ENCODE data around the gene TOX3.

The TOX3 gene

GRCh38 chr16:52501746-52502145, 45.2 kb downstream of the TOX3 start:
- no peak overlapping the region for H3K4me3 ChIP-seq (ENCODE audit: low read depth, low read length)
- ChIA-PET POLR2A (no interaction called here), CTCF (no interaction called here)
- TF ChIP-seq CTCF (IDR thresholded peaks at IDR 0.05; ENCODE audit: insufficient read depth, low read length, missing control alignments): no peak
- no peak for DNase-seq (ENCODE audit: low read depth, low spot score)

- ChIA-PET POLR2A (no interaction called here), CTCF (no interaction called here)
- H3K4me3 ChIP-seq (ENCODE audit: low read depth, low read length): no peak overlapping the region
- DNase-seq (ENCODE audit: low read depth, low spot score): no peak
- TF ChIP-seq CTCF (IDR thresholded peaks at IDR 0.05; ENCODE audit: insufficient read depth, low read length, missing control alignments): no peak
Observed at GRCh38 chr16:52500963-52501362, 46.0 kb downstream of the TOX3 start.

GRCh38 chr16:52499060-52499440, 47.9 kb downstream of the TOX3 start:
- ChIA-PET CTCF (no interaction called here), POLR2A (no interaction called here)
- no peak for TF ChIP-seq CTCF (IDR thresholded peaks at IDR 0.05; ENCODE audit: insufficient read depth, low read length, missing control alignments)
- no peak overlapping the region for H3K4me3 ChIP-seq (ENCODE audit: low read depth, low read length)
- no peak for DNase-seq (ENCODE audit: low read depth, low spot score)

- POLR2A ChIA-PET: no interaction called here
- no peak overlapping the region for H3K4me3 ChIP-seq (ENCODE audit: low read depth, low read length)
- CTCF ChIA-PET: no interaction called here
- no peak for DNase-seq (ENCODE audit: low read depth, low spot score)
- no peak for TF ChIP-seq CTCF (IDR thresholded peaks at IDR 0.05; ENCODE audit: insufficient read depth, low read length, missing control alignments)
Observed at GRCh38 chr16:52498328-52499059, 48.4 kb downstream of the TOX3 start.

GRCh38 chr16:52497067-52497816, 49.7 kb downstream of the TOX3 start:
- ChIA-PET CTCF (no interaction called here), POLR2A (no interaction called here)
- DNase-seq (ENCODE audit: low read depth, low spot score): no peak
- no peak overlapping the region for H3K4me3 ChIP-seq (ENCODE audit: low read depth, low read length)
- TF ChIP-seq CTCF (IDR thresholded peaks at IDR 0.05; ENCODE audit: insufficient read depth, low read length, missing control alignments): no peak

- CTCF ChIA-PET: no interaction called here
- DNase-seq (ENCODE audit: low read depth, low spot score): no peak
- H3K4me3 ChIP-seq (ENCODE audit: low read depth, low read length): no peak overlapping the region
- POLR2A ChIA-PET: no interaction called here
- TF ChIP-seq CTCF (IDR thresholded peaks at IDR 0.05; ENCODE audit: insufficient read depth, low read length, missing control alignments): no peak
Observed at GRCh38 chr16:52496051-52496876, 50.7 kb downstream of the TOX3 start.
